ENCODE results near the gene SPATA31D1.

The SPATA31D1 gene

DNA sequence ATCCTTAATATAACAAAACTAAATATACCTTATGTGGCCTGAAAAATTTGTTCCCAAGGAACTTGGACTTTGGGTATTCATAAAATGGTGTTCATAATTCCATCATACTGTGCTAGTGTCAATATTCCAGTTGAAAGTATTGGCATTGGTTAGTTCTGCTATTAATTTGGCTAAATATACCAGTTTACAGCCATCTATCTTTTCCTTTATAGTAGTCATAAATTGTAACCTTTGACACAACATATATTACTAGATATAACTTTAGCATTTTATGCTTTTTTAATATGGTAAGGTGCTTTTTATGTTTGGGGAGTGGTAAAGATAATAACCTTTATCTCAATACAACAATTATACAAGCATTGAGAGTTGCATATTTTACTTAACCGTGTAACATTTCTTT, 23.7 kb downstream of the SPATA31D1 start:
- ATAC-seq (ENCODE audit: low read depth) (no peak), DNase-seq (ENCODE audit: low spot score) (no peak)
- Histone ChIP-seq H3K27ac (ENCODE audit: poor library complexity, severe bottlenecking) (no peak overlapping the region), H3K36me3 (ENCODE audit: low read depth) (no peaks in the 10 kb centered on the region), H3K27me3 (ENCODE audit: insufficient read depth, poor library complexity, severe bottlenecking) (no peaks in the 10 kb centered on the region), H3K4me1 (ENCODE audit: insufficient read depth, poor library complexity, severe bottlenecking) (no peaks in the 10 kb centered on the region), H3K9me3 (ENCODE audit: severe bottlenecking) (no peaks in the 10 kb centered on the region), H3K4me3 (ENCODE audit: severe bottlenecking) (no peak overlapping the region)
- TF ChIP-seq, protein P1, sequence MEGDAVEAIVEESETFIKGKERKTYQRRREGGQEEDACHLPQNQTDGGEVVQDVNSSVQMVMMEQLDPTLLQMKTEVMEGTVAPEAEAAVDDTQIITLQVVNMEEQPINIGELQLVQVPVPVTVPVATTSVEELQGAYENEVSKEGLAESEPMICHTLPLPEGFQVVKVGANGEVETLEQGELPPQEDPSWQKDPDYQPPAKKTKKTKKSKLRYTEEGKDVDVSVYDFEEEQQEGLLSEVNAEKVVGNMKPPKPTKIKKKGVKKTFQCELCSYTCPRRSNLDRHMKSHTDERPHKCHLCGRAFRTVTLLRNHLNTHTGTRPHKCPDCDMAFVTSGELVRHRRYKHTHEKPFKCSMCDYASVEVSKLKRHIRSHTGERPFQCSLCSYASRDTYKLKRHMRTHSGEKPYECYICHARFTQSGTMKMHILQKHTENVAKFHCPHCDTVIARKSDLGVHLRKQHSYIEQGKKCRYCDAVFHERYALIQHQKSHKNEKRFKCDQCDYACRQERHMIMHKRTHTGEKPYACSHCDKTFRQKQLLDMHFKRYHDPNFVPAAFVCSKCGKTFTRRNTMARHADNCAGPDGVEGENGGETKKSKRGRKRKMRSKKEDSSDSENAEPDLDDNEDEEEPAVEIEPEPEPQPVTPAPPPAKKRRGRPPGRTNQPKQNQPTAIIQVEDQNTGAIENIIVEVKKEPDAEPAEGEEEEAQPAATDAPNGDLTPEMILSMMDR (IDR thresholded peaks at IDR 0.05; ENCODE audit: poor library complexity, severe bottlenecking), result no peak

DNA sequence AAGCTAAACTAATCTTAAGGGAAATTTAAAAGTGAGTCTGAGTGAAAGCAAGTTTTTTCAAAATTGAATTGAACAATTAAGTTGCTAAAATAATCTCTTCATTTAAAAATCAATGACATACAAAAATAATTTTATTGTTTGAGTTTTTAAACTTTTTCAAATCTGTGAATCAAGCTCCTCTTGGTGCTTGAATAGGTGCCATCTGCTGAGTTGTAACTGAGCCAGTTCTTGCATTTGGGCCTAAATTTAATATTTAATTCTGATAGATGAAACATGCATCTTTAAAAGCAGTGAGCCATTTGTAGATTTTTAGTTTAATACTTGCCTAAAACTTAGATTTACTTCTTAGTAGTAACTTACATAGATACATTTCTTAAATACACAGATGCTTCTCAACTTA, 31.8 kb downstream of the SPATA31D1 start:
- TF ChIP-seq, protein P1 (IDR thresholded peaks at IDR 0.05; ENCODE audit: poor library complexity, severe bottlenecking), result no peak
- DNase-seq (ENCODE audit: low spot score), result no peak

DNA sequence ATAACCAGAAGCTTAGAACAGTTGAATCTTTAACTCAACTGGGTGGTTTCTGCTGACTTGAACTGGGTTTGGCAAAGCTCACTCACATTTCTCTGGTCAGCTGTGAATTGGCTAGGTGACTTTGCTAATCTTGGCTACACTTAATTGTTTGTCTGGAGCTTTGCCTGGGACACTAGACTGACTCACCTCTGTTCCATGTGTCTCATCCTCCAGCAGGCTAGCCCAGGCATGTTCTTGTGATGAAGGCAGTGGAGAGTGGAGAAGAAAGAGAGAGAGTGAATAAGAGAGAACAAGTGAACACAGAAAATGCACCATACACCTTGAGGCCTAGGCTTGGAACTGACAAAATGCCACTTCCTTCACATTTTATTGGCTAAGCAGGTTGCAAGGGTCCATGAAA, 32.6 kb downstream of the SPATA31D1 start:
- H3K27ac ChIP-seq (ENCODE audit: poor library complexity, severe bottlenecking), result peak overlapping the region; percentile 41
- no peak overlapping the region for H3K4me3 ChIP-seq (ENCODE audit: severe bottlenecking)
- H3K4me1 ChIP-seq (ENCODE audit: insufficient read depth, poor library complexity, severe bottlenecking), result peaks cover 16% of the 10 kb centered on the region
- peak; percentile 100 for ATAC-seq (ENCODE audit: low read depth)
- TF ChIP-seq, protein P1 (IDR thresholded peaks at IDR 0.05; ENCODE audit: poor library complexity, severe bottlenecking), result no peak
- peak; percentile 81 for DNase-seq (ENCODE audit: low spot score)
- H3K9me3 ChIP-seq (ENCODE audit: severe bottlenecking), result no peaks in the 10 kb centered on the region
- no peaks in the 10 kb centered on the region for H3K36me3 ChIP-seq (ENCODE audit: low read depth)
- no peaks in the 10 kb centered on the region for H3K27me3 ChIP-seq (ENCODE audit: insufficient read depth, poor library complexity, severe bottlenecking)

More for the DNA sequence above, 31.8 kb downstream of the SPATA31D1 start:
- Histone ChIP-seq H3K4me3 (ENCODE audit: severe bottlenecking) (no peak overlapping the region), H3K27me3 (ENCODE audit: insufficient read depth, poor library complexity, severe bottlenecking) (no peaks in the 10 kb centered on the region), H3K36me3 (ENCODE audit: low read depth) (no peaks in the 10 kb centered on the region), H3K27ac (ENCODE audit: poor library complexity, severe bottlenecking) (peak overlapping the region; percentile 41), H3K4me1 (ENCODE audit: insufficient read depth, poor library complexity, severe bottlenecking) (peaks cover 16% of the 10 kb centered on the region), H3K9me3 (ENCODE audit: severe bottlenecking) (no peaks in the 10 kb centered on the region)
- no peak for ATAC-seq (ENCODE audit: low read depth)

DNA sequence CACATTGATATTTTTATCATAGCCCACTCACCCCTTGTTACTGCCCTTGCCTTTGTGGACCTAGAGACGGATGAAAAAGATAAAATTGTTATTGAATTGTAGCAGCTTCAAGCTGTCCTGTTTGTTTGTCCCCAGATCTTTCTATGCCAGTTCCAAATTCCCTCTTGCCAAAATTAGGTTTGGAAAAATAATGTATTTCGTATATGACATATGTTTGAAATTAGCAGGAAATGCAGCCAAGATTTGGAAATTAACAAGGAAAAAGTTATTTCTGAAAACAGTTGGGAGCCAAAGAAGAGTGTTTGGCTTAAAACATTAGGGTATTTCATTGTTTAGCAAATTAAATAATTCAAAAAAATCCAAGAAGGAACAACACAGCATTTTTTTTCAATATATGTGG, 33.5 kb downstream of the SPATA31D1 start:
- TF ChIP-seq, protein P1 (IDR thresholded peaks at IDR 0.05; ENCODE audit: poor library complexity, severe bottlenecking), result no peak
- H3K36me3 ChIP-seq (ENCODE audit: low read depth), result no peaks in the 10 kb centered on the region
- H3K4me1 ChIP-seq (ENCODE audit: insufficient read depth, poor library complexity, severe bottlenecking), result peaks cover 16% of the 10 kb centered on the region
- ATAC-seq (ENCODE audit: low read depth), result no peak
- H3K27ac ChIP-seq (ENCODE audit: poor library complexity, severe bottlenecking), result peak overlapping the region; percentile 41
- no peaks in the 10 kb centered on the region for H3K27me3 ChIP-seq (ENCODE audit: insufficient read depth, poor library complexity, severe bottlenecking)
- no peak for DNase-seq (ENCODE audit: low spot score)
- H3K4me3 ChIP-seq (ENCODE audit: severe bottlenecking), result no peak overlapping the region
- H3K9me3 ChIP-seq (ENCODE audit: severe bottlenecking), result no peaks in the 10 kb centered on the region

DNA sequence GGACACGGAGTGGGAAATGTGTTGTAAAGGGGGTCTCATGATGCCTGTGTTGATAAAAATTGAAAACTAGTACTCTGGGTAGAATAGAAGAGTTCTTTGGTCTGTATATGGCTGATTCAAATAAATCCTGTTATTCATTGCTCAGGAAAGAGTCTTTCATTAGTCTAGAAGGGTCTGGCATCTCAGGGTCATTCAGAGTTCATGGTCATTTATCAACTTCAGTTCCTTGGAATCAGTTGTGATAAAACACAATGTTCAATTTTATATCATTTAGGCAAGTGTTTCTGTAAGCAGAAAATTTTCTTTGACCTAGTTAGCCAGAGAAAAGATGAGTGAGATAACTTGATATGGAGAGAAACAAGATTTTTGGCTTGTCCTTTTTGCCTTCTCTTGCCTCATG, 36.3 kb downstream of the SPATA31D1 start:
- TF ChIP-seq, protein P1 (IDR thresholded peaks at IDR 0.05; ENCODE audit: poor library complexity, severe bottlenecking), result no peak
- ATAC-seq (ENCODE audit: low read depth), result no peak
- H3K36me3 ChIP-seq (ENCODE audit: low read depth), result no peaks in the 10 kb centered on the region
- H3K27me3 ChIP-seq (ENCODE audit: insufficient read depth, poor library complexity, severe bottlenecking), result no peaks in the 10 kb centered on the region
- peaks cover 16% of the 10 kb centered on the region for H3K4me1 ChIP-seq (ENCODE audit: insufficient read depth, poor library complexity, severe bottlenecking)
- no peaks in the 10 kb centered on the region for H3K9me3 ChIP-seq (ENCODE audit: severe bottlenecking)
- DNase-seq (ENCODE audit: low spot score), result no peak
- H3K4me3 ChIP-seq (ENCODE audit: severe bottlenecking), result no peak overlapping the region
- H3K27ac ChIP-seq (ENCODE audit: poor library complexity, severe bottlenecking), result no peak overlapping the region

All from RWPE2 (cell line).